GM23248 (cell line): ENCODE results near the gene KCNG2.

Source experiments
- EZH2 ChIP-seq: fragments of 200-600 bp; sonication (generic); IDR thresholded peaks from 2 replicates; pipeline ENCODE4 v1.6.1; 2018; ENCODE audit warnings: antibody characterized with exemption, mild to moderate bottlenecking; ENCODE audit not compliant: insufficient read depth, poor library complexity, severe bottlenecking
- EZH2phosphoT487 ChIP-seq: fragments of 200-600 bp; sonication (generic); IDR thresholded peaks from 2 replicates; pipeline ENCODE4 v1.6.1; 2018; ENCODE audit warnings: antibody characterized with exemption, moderate library complexity, mild to moderate bottlenecking, low read depth; ENCODE audit not compliant: insufficient read depth

DNA sequence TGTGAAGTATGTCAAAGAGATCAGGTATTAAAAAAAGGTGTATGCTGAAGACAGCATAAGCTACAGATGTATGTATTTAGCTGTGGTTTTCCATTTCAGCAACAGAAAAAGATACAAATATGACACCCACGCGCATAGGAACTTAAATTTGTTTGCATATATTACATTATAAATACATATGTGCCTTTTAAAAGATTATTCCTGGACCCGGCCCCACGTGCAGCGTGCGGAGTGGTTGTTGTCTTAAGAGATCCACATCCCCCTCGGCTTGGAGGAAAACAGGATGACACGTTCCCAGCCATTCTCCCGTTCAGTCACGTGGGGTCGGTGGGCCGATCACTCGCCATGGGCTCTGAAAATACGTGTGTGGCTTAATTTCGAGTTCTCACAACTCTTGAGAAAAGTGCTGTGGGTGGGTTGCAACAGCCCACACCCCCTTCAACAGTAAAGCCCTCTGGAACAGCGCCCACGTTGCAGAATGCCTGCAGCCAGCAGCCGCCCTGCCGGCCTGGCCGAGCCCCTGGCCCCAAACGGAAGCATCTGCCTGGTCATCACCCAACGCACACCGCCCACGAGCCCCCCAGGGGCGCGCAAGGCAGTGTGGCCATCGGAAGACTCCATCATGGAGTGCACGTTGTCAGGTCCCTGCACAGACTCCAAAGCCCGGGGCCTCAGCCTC, 18.6 kb upstream of the KCNG2 start:
- no peak for TF ChIP-seq EZH2
- TF ChIP-seq EZH2phosphoT487, result no peak
